GM11168 (cell line): Measurements from ENCODE around the gene CCKAR.

ENCODE experiments used
- in situ Hi-C: fragments of 300-500 bp; cut with MboI; formaldehyde crosslinking; loops from one replicate; pipeline ENCODE4 v1.12.0; 2022; ENCODE audit warnings: low sequenced_read_pairs; ENCODE audit not compliant: unreplicated experiment

CCKAR gene

GRCh38 chr4:26463386-26463785, 26.9 kb downstream of the CCKAR start:
- in situ Hi-C loops, result loop anchor here (10.0 to 25.0 kb wide), 3 partner anchors 249 to 551 kb away; partner anchors contain the start of gene STIM2

- in situ Hi-C loops, result loop anchor here (10.0 to 25.0 kb wide), 3 partner anchors 249 to 552 kb away; partner anchors contain the start of gene STIM2
Measured at GRCh38 chr4:26462874-26463273, 27.4 kb downstream of the CCKAR start.

DNA sequence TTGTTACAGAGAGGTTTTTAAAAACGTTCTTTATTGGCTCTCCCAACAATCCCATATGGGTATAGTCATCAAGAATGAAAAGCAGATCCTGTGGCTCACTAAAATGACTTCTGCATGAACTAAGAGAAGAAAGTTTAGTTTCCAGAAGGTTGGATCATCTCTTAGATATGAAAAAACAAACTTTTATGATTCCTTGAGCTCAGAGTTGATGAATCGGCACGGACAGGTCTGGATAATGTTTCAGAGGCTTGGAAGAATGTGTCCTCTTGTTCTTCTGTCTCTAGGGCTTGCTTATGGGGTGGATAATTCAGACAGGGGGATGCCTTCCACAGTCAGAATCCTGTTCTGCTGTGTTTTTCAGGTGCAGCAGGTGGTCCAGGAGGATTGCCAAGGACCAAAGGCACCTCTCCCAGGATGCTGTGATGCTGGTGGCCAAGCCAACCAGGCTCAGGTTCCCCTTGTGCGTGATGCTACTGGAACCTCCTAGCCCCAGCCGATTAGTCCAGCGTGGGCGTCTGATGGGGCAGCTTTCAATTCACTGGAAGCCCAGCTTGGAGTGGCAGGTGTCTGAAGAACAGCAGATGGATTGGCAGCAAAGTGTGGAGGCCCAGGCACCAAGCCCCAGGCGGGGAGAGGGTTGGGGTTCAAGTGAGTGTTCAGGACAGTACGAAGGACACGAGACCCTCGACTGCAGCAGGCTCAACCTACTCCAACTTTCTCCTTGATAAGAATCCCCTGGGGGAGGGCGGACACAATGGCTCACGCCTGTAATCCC, 30.3 kb downstream of the CCKAR start:
- in situ Hi-C loops, result loop anchor here (10.0 to 25.0 kb wide), 3 partner anchors 252 to 555 kb away; partner anchors contain the start of gene STIM2

GRCh38 chr4:26459054-26459755, 31.1 kb downstream of the CCKAR start:
- in situ Hi-C loops, result loop anchor here (25.0 kb wide), 2 partner anchors 253 to 403 kb away; partner anchors contain the start of gene STIM2

- in situ Hi-C loops, result loop anchor here (25.0 kb wide), 2 partner anchors 254 to 404 kb away; partner anchors contain the start of gene STIM2
Measured at GRCh38 chr4:26458157-26458561, 32.1 kb downstream of the CCKAR start.

- in situ Hi-C loops, result loop anchor here (25.0 kb wide), 2 partner anchors 255 to 405 kb away; partner anchors contain the start of gene STIM2
Measured at GRCh38 chr4:26457412-26457811, 32.9 kb downstream of the CCKAR start.

DNA sequence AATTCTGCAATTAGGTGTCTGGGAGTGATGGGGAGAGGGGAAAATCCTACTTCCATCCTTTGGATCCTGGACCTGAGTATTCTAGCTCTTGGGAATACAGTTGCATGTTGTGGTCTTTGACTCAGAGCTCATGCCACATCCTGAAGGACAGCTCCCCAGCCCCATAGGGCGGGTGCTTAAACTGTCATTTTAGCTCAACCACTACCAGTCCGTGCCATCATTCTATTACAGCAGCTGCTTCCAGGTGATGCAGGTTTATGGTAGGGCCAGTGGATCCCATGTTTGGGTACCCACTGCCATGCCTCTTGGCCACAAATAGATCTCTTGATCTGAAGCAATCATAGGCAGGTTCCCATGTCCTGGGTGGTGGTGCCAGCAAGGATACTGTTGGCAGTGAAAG, 34.7 kb downstream of the CCKAR start:
- in situ Hi-C loops, result loop anchor here (25.0 kb wide), 2 partner anchors 257 to 407 kb away; partner anchors contain the start of gene STIM2

DNA sequence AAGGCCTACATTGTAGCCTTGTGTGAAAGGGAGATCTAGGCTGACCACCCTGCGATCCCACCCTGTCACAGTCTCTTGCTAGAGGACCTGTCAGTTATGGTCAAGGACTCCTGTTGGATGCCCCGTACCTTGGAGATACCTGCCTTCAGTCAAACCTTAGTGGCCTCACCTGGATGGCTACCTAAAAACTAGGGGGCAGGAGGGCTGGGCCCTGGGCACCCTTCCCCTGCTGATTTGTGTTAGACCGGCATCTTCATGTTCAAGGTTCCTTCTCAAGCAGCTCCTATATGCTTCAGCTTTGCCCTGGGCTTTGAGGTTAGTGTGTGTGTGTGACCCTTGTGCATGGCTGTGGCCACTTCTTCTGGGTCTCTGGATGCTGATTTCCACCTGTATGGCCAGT, 35.3 kb downstream of the CCKAR start:
- in situ Hi-C loops, result loop anchor here (25.0 kb wide), 2 partner anchors 257 to 407 kb away; partner anchors contain the start of gene STIM2

GRCh38 chr4:26452565-26453531, 37.4 kb downstream of the CCKAR start:
- in situ Hi-C loops, result loop anchor here (25.0 kb wide), 2 partner anchors 259 to 409 kb away; partner anchors contain the start of gene STIM2

DNA sequence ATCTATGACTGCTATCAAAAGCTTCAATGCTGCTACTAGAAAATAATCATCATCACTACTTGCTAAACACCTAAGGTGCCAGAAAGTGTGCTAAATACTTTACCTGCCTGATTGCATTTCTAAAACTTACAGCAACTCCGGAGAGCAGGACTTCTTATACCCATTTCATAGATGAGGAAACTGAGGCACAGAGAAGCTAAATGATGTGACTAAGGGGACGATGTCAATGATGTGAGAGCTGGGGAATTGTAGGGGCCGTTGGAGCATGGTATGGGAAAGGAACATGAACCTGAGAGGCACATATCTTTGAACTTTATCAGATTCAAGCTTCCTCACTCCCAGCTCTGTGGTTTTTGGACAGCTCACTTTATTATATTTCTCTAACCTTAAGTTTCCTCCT, 38.7 kb downstream of the CCKAR start:
- in situ Hi-C loops, result loop anchor here (25.0 kb wide), 2 partner anchors 261 to 411 kb away; partner anchors contain the start of gene STIM2

DNA sequence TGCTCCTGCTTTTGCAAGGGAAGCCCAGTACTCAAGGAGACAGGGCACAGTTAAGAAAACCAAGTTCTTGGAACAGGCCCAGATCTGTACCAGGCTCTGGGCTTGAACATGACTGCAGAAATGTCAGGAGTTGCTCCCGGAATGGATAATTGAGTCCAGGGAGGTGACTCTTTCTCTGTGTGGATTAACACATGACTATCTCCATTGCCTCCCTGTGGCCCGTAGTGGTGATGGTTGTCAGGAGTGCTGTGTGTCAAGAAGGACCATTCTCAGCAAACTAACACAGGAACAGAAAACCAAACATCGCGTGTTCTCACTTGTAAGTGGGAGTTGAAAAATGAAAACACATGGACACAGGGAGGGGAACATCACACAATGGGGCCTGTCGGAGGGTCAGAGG, 39.9 kb downstream of the CCKAR start:
- in situ Hi-C loops, result loop anchor here (25.0 kb wide), 2 partner anchors 262 to 412 kb away; partner anchors contain the start of gene STIM2

DNA sequence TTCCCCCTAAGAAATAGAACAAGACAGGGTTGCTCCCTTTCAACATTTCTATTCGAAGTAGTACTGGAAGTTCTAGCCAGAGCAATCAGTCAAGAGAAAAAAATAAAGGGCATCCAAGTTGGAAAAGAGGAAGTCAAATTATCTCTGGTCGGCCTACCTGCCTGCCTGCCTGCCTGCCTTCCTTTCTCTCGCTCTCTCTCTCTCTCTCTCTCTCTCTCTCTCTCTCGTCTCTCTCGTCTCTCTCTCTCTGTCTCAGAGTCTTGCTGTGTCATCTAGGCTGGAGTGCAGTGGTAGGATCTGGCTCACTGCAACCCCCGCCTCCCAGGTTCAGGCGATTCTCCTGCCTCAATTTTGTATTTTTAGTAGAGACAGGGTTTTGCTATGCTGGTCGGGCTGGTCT, 42.9 kb downstream of the CCKAR start:
- in situ Hi-C loops, result no loop called here

DNA sequence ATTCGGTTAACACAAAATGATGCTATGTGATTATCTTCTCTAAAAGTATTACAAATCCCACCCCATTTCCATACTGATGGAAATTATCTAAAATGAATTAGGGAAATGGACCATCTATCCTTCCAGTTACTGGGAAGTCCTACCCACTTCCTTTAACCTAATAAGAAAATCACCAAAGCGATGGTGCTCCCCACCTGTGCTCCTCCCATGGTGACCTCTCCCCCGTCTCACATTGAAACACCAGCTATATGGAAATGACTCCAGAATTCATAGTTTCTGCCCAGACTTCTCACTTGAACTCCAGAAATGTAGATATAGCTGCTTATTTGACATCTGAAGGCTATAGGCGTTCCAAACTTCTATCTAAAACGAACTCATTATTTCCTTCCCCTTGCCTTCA, 48.5 kb downstream of the CCKAR start:
- in situ Hi-C loops, result no loop called here

GRCh38 chr4:26441102-26441501, 49.2 kb downstream of the CCKAR start:
- in situ Hi-C loops, result no loop called here

- in situ Hi-C loops, result no loop called here
Measured at GRCh38 chr4:26434030-26434639, 56.1 kb downstream of the CCKAR start.

DNA sequence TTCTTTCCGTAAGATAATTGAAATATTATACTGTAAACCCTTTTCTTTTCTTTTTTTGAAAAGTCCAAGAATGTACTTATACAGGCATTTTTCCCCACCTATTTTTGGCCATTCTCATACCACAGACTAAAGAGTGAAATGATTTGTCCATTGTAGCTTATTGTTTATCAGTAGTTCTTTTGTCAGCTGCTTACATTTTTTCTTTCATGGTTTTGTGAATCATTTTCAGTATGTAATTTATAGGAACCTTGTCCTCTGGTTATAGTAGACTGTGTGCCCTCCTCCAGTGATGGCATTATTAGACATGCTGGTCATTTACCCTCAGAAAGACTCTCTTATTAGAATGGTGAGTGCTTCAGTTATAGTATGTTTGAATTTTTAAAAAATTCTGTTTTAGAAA, 56.7 kb downstream of the CCKAR start:
- in situ Hi-C loops, result no loop called here

DNA sequence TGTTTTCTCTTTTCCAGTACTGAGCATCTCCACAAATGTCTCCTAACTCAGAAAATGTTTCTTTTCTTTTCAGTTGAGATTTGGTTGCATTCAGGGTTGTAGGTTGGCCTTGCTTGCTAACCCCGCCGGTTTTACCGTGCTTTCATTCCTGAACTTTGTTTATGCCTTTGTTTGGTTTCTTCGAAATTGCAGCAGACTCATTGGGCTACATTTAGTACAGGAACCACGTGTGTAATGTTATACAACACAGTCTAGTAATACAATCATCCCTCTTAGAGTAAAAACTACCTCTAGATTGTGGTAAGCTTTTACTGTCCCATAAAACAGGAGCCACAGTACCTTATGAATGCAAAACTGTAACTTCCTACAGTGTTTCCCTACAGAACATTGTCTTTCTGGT, 57.9 kb downstream of the CCKAR start:
- in situ Hi-C loops, result no loop called here

DNA sequence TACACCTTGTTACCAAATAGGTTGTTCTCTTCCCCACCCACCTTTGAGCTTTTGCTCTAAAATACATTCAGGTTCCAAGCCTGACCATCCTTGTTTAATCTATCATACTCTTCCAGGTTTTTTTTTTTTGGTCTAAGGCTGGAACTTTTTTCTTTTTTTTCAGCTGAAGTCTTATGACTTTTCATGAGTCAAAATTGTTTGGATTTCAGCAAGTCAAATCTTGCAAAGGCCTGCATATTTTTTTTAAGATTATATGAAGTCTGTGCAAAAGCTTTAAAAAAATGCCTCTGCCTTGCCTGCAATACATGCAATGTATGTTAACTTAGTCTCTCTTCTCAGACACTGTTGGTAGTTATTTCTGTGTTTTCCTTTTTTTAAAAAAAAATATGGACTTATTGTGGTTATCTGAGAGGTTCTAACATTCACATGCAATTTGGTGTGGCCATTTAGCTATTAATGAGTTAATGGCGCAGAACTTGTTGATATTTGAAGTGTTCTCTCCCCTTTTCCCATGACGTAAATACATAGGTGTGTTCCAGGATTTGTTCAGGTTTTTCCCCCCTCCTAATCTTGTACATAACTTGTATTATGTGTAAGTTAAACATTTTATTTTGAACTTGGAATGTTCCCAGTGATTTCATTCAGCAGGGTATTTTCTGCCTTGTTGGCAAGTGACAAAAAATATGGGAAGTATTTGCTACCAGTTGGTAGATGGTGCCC, 58.7 kb downstream of the CCKAR start:
- in situ Hi-C loops, result no loop called here
